PC-3 (cell line): ENCODE measurements around the gene TMEM129. TPM values are rescaled to one million over a fixed set of nuclear protein-coding genes. Genes with fewer than 3 reads are reported as not detected.

Experiments used
- ATAC-seq: fragments of 200-7000 bp; cut with Tn5 transposase; 2 replicates; pipeline ENCODE4 v1.9.1; 2020; ENCODE audit warnings: mild to moderate bottlenecking, moderate library complexity
- BruUV-seq: library from RNA; stranded (reverse); fragments of 400-500 nt; replicated peaks from 2 replicates; lab custom pipeline; 2021; lab: Mats Ljungman, UMichigan
- CTCF ChIA-PET: fragments of 300-600 bp; sonication (Branson Sonifier 250); formaldehyde crosslinking; loops from one replicate; lab custom pipeline; 2022; ENCODE audit warnings: antibody characterized with exemption; lab: Charles Lee
- POLR2A ChIA-PET: fragments of 300-600 bp; sonication (Branson Sonifier 250); formaldehyde crosslinking; loops from one replicate; lab custom pipeline; 2022; ENCODE audit warnings: antibody characterized with exemption; ENCODE audit not compliant: unreplicated experiment; lab: Charles Lee
- DNase-seq: peaks from one replicate; pipeline ENCODE4 v3.0.0-alpha.2; 2015
- H2AFZ ChIP-seq: fragments of 300-600 bp; sonication (generic); 2 replicates; pipeline ENCODE4 v1.6.0; 2016; ENCODE audit warnings: antibody characterized with exemption, low read length
- H3F3A ChIP-seq: fragments of 300-600 bp; sonication (generic); one replicate; pipeline ENCODE4 v1.6.0; 2017; ENCODE audit warnings: antibody characterized with exemption, low read length, control low read depth, mild to moderate bottlenecking; ENCODE audit not compliant: unreplicated experiment
- H3K27ac ChIP-seq: fragments of 300-600 bp; sonication (generic); 2 replicates; pipeline ENCODE4 v1.5.1; 2016; ENCODE audit warnings: mild to moderate bottlenecking, low read length
- H3K27me3 ChIP-seq: fragments of 300-600 bp; sonication (generic); 2 replicates; pipeline ENCODE4 v1.6.1; 2016; ENCODE audit warnings: low read length, mixed read lengths
- H3K36me3 ChIP-seq: fragments of 300-600 bp; sonication (generic); 2 replicates; pipeline ENCODE4 v1.6.1; 2016; ENCODE audit warnings: low read depth, mixed run types, low read length, mixed read lengths
- H3K4me1 ChIP-seq: fragments of 300-600 bp; sonication (generic); 2 replicates; pipeline ENCODE4 v1.5.1; 2016; ENCODE audit warnings: low read length; ENCODE audit not compliant: insufficient read depth
- H3K4me2 ChIP-seq: fragments of 300-600 bp; sonication (generic); 2 replicates; pipeline ENCODE4 v1.6.0; 2016; ENCODE audit warnings: low read length
- H3K4me3 ChIP-seq: fragments of 300-600 bp; sonication (generic); 2 replicates; pipeline ENCODE4 v1.5.1; 2016; ENCODE audit warnings: mild to moderate bottlenecking, low read length, mixed read lengths
- H3K79me2 ChIP-seq: fragments of 300-600 bp; sonication (generic); 2 replicates; pipeline ENCODE4 v1.6.1; 2017; ENCODE audit warnings: low read length, mixed read lengths
- H3K9ac ChIP-seq: fragments of 300-600 bp; sonication (generic); 2 replicates; pipeline ENCODE4 v1.6.0; 2016; ENCODE audit warnings: mild to moderate bottlenecking, low read length
- H3K9me2 ChIP-seq: fragments of 300-600 bp; sonication (generic); replicated peaks from 2 replicates; pipeline ENCODE4 v1.6.1; 2016; ENCODE audit warnings: mixed run types, low read length, mixed read lengths
- H3K9me3 ChIP-seq: fragments of 300-600 bp; sonication (generic); 2 replicates; pipeline ENCODE4 v1.6.1; 2016; ENCODE audit warnings: low read length, mixed read lengths
- H4K20me1 ChIP-seq: fragments of 300-600 bp; sonication (generic); 2 replicates; pipeline ENCODE4 v1.6.1; 2016; ENCODE audit warnings: low read length, mixed read lengths
- EZH2 ChIP-seq: fragments of 300-600 bp; sonication (generic); IDR thresholded peaks from one replicate; pipeline ENCODE4 v1.6.1; 2017; ENCODE audit warnings: antibody characterized with exemption, mild to moderate bottlenecking, low read length; ENCODE audit not compliant: unreplicated experiment
- EZH2phosphoT487 ChIP-seq: fragments of 300-600 bp; sonication (generic); IDR thresholded peaks from 2 replicates; pipeline ENCODE4 v1.6.1; 2018; ENCODE audit warnings: mild to moderate bottlenecking, antibody characterized with exemption, low read length, borderline replicate concordance
- intact Hi-C: fragments of 100-400 bp; cut with micrococcal nuclease; formaldehyde crosslinking; loops from 2 replicates; pipeline ENCODE4 v1.9.0; 2023
- total RNA-seq: library from RNA; depleted of rRNA; stranded (reverse); fragments of >200 nt; gene quantifications from 2 replicates; pipeline ENCODE4 v1.2.3, GENCODE V29; 2014
- TF ChIP-seq, protein P1 (sequence below): fragments of 300-600 bp; sonication (generic); conservative IDR thresholded peaks from 2 replicates; pipeline ENCODE4 v1.5.1; 2017; ENCODE audit warnings: antibody characterized with exemption, low read depth, mild to moderate bottlenecking, low read length

The TMEM129 gene
- total RNA-seq, 1 experiment from 2014 or later, result 28.6 TPM

GRCh38 chr4:1721666-1722550, 785 bp upstream of the TMEM129 start:
- no peaks in the 10 kb centered on the region for H4K20me1 ChIP-seq
- H3K27me3 ChIP-seq, result no peaks in the 10 kb centered on the region
- H3K4me2 ChIP-seq, result peak overlapping the region; percentile 85
- no peaks in the 10 kb centered on the region for H3F3A ChIP-seq
- H3K4me1 ChIP-seq, result peaks cover 30% of the 10 kb centered on the region
- ATAC-seq (peak; percentile 1; the same call in 1 of the 2 replicates), DNase-seq (no peak)
- peaks cover 71% of the 10 kb centered on the region for H3K79me2 ChIP-seq
- no peak for TF ChIP-seq EZH2phosphoT487
- TF ChIP-seq EZH2, result no peak
- TF ChIP-seq, protein P1, sequence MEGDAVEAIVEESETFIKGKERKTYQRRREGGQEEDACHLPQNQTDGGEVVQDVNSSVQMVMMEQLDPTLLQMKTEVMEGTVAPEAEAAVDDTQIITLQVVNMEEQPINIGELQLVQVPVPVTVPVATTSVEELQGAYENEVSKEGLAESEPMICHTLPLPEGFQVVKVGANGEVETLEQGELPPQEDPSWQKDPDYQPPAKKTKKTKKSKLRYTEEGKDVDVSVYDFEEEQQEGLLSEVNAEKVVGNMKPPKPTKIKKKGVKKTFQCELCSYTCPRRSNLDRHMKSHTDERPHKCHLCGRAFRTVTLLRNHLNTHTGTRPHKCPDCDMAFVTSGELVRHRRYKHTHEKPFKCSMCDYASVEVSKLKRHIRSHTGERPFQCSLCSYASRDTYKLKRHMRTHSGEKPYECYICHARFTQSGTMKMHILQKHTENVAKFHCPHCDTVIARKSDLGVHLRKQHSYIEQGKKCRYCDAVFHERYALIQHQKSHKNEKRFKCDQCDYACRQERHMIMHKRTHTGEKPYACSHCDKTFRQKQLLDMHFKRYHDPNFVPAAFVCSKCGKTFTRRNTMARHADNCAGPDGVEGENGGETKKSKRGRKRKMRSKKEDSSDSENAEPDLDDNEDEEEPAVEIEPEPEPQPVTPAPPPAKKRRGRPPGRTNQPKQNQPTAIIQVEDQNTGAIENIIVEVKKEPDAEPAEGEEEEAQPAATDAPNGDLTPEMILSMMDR, result no peak
- peak overlapping the region; percentile 82 for H3K9ac ChIP-seq
- no peak overlapping the region for H2AFZ ChIP-seq
- BruUV-seq, result no TSS peak
- no peaks in the 10 kb centered on the region for H3K9me3 ChIP-seq
- CTCF ChIA-PET, result interaction anchor here (1.4 kb wide), 1 partner anchor 29 kb away, joined by 4 read pairs; no protein-coding TSS in a partner anchor
- H3K27ac ChIP-seq, result no peak overlapping the region
- peaks cover 17% of the 10 kb centered on the region for H3K36me3 ChIP-seq
- POLR2A ChIA-PET, result no interaction called here
- peak overlapping the region; percentile 94 for H3K4me3 ChIP-seq
- no peaks in the 10 kb centered on the region for H3K9me2 ChIP-seq
- intact Hi-C loops, result no loop called here

DNA sequence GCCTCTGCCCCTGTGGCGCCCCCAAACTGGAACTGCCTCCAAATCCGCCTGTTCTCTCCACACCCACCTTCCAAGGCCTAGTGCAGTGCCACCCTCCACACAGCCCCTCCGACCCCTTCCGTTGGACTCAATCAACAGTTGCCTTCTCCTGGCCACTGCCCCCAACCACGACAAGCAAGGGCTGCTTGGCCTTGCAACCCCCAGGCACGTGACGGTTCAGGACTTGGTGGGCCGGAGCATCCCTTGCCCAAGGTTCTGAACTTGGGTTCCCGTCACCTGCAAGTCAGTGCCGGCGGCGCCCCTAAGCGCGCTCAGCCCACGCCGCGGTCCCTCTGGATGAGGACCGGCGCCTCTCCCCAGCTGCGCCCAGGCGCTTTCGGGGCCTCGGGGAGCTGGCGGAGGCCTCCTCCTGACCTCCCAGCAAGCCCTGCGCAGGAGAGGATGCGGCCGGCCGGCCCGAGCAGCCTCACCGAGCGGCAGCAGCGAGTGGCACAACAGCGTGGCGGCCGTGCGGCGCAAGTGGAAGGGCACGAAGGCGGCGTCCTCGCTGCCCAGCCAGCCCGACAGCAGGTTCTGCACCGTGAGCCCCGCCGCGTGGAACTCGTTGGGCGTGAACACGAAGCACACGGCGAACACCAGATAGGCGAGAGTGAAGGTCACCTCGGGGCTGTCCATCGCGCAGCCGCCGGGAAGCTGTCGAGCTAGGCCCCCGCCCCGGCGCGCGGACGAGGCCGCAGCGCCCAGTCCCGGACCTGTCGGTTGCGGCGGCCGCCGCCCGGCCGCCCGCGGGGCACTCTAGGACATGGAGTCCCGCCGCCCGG, 750 bp downstream of the TMEM129 start:
- Histone ChIP-seq H3K27ac (peak overlapping the region; percentile 51), H3K27me3 (no peaks in the 10 kb centered on the region), H3K9me3 (no peaks in the 10 kb centered on the region), H3K79me2 (peaks cover 81% of the 10 kb centered on the region), H3K4me1 (peaks cover 19% of the 10 kb centered on the region), H4K20me1 (no peaks in the 10 kb centered on the region), H2AFZ (peak overlapping the region; percentile 41; the same call in 1 of the 2 replicates), H3F3A (no peaks in the 10 kb centered on the region), H3K9ac (peak overlapping the region; percentile 82), H3K4me3 (peak overlapping the region; percentile 88), H3K4me2 (peak overlapping the region; percentile 99), H3K36me3 (peaks cover 8% of the 10 kb centered on the region), H3K9me2 (no peaks in the 10 kb centered on the region)
- CTCF ChIA-PET, result interaction anchor here (0.6 kb wide), 1 partner anchor 25 kb away, joined by 3 read pairs; no protein-coding TSS in a partner anchor
- intact Hi-C loops, result no loop called here
- no peak for DNase-seq
- no TSS peak for BruUV-seq
- TF ChIP-seq, protein P1, result no peak
- TF ChIP-seq EZH2phosphoT487 (no peak), EZH2 (no peak)
- POLR2A ChIA-PET, result interaction anchor here (0.6 to 0.7 kb wide), 2 partner anchors 8 to 37 kb away, joined by 3 to 10 read pairs; partner anchors contain the start of gene SLBP
- ATAC-seq, result peak; percentile 23
